Measurements from ENCODE around the gene PEMT.

Gene PEMT

DNA sequence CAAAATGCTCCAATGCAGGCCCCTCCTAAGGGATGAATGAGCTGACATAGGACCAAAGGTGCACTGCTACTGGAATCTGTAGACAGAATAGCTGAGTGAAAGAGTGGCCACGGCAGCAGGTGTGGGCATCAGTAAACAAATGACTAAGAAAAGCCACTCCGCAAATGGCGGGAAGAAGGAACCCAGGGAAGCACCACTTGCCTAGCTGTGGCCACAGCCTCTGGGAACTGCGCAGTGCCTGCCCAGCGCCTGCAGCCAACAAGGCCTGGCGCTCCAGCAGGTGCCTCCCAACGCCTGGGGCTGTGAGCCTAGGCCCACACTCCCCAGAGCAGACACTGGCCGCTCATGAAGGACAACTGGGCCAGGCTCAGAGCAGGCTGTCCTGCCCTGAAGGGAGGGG lies 11.8 kb downstream of the PEMT start (continued):
- no peak for TF ChIP-seq ZNF518A (tag by site-specific recombination; conservative IDR thresholded peaks at IDR 0.05; ENCODE audit: low read depth)
- TF ChIP-seq ZBTB1 (tag by site-specific recombination; IDR thresholded peaks at IDR 0.05), result no peak
- no peak for TF ChIP-seq HOXD13 (CRISPR knock-in tag; IDR thresholded peaks at IDR 0.05; ENCODE audit: borderline replicate concordance)

DNA sequence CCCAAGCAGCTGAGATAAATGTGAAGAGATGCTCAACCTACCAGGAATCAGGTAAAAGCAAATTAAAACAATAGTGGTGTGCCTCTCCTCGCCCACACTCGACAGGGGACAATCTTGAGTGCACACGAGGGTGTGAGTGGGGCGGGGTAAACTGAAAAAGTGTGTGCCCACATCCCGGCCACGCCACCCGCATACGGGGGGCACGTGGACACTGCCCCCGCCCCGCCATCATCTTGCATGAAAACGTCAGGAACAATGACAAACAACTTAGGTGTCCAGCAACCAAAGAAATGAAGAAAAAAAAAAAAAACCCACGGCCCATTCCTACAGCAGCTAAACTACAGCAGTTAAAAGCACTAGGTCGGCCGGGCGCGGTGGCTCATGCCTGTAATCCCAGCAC lies 14.1 kb downstream of the PEMT start:
- ChIA-PET CTCF (interaction anchor here (0.5 to 1.1 kb wide), 4 partner anchors 9 to 1368 kb away, joined by 3 to 4 read pairs (median 3); no protein-coding TSS in a partner anchor), POLR2A (interaction anchor here (0.6 to 1.2 kb wide), 2 partner anchors 8 to 14 kb away, joined by 4 to 13 read pairs; partner anchors contain the start of gene PEMT)
- no peaks in the 10 kb centered on the region for H3K9me3 ChIP-seq (ENCODE audit: control insufficient read depth, insufficient read depth, low read depth, low read length)
- no peak overlapping the region for H3K27ac ChIP-seq (ENCODE audit: extremely low read depth, low read depth, low read length)
- H3K36me3 ChIP-seq (ENCODE audit: control insufficient read depth in 2 of 2, insufficient read depth in 1 of 2, low read length in 2 of 2), result peaks cover 0 to 24% of the 10 kb centered on the region in 2 experiments; a peak in 2 of 3 replicates
- no peak overlapping the region for H3K4me3 ChIP-seq (ENCODE audit: low read depth, low read length)
- H3K4me1 ChIP-seq (ENCODE audit: control insufficient read depth, insufficient read depth, low read length), result 0 out of 2 replicates have a peak, but pooled peaks cover 3% of the 10 kb centered on the region
- TF ChIP-seq SALL2 (tag by site-specific recombination; IDR thresholded peaks at IDR 0.05; ENCODE audit: borderline replicate concordance) (no peak), ZSCAN30 (tag by site-specific recombination; IDR thresholded peaks at IDR 0.05) (no peak), GLIS1 (tag by site-specific recombination; IDR thresholded peaks at IDR 0.05) (no peak), ZFHX2 (tag by site-specific recombination; conservative IDR thresholded peaks at IDR 0.05) (peak; percentile 58), ZNF544 (tag by site-specific recombination; IDR thresholded peaks at IDR 0.05) (no peak), EGR2 (tag by site-specific recombination; IDR thresholded peaks at IDR 0.05; ENCODE audit: low read depth) (peak; percentile 80), ZNF558 (tag by site-specific recombination; IDR thresholded peaks at IDR 0.05) (no peak)

DNA sequence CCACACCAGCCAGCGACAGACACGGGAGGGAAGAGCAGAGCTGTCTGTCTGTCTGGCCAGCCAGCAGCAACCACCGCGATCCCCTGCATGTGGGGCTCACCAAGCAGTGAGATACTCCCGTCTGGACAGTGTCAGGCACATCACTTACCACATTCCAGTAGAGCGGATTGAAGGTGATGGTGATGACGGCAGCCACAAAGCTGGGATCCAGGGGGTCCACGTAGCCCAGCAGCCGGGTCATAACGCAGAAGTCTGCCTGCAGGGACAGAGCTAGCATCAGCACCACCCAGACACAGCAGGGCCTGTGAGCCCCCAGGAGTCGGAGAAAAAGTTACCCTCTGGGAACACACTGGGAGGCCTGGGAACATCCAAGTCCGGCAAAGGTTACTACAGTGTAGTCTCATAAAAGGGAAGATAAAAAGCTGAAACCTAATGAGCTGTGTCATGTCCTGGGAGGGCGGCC lies 14.7 kb downstream of the PEMT start:
- Histone ChIP-seq H3K4me1 (ENCODE audit: control insufficient read depth, insufficient read depth, low read length) (0 out of 2 replicates have a peak, but pooled peaks cover 3% of the 10 kb centered on the region), H3K27ac (ENCODE audit: extremely low read depth, low read depth, low read length) (no peak overlapping the region), H3K9me3 (ENCODE audit: control insufficient read depth, insufficient read depth, low read depth, low read length) (no peaks in the 10 kb centered on the region), H3K4me3 (ENCODE audit: low read depth, low read length) (no peak overlapping the region), H3K36me3 (ENCODE audit: control insufficient read depth in 2 of 2, insufficient read depth in 1 of 2, low read length in 2 of 2) (peaks cover 0 to 24% of the 10 kb centered on the region in 2 experiments; a peak in 2 of 3 replicates)
- TF ChIP-seq ZIC2 (tag by site-specific recombination; IDR thresholded peaks at IDR 0.05) (peak; percentile 97), YY2 (tag by site-specific recombination; IDR thresholded peaks at IDR 0.05) (no peak), GLIS1 (tag by site-specific recombination; IDR thresholded peaks at IDR 0.05) (peak; percentile 26; the same call in 1 of the 2 replicates), ZEB2 (tag by site-specific recombination; IDR thresholded peaks at IDR 0.05) (no peak)
- TF ChIP-seq, protein P1, sequence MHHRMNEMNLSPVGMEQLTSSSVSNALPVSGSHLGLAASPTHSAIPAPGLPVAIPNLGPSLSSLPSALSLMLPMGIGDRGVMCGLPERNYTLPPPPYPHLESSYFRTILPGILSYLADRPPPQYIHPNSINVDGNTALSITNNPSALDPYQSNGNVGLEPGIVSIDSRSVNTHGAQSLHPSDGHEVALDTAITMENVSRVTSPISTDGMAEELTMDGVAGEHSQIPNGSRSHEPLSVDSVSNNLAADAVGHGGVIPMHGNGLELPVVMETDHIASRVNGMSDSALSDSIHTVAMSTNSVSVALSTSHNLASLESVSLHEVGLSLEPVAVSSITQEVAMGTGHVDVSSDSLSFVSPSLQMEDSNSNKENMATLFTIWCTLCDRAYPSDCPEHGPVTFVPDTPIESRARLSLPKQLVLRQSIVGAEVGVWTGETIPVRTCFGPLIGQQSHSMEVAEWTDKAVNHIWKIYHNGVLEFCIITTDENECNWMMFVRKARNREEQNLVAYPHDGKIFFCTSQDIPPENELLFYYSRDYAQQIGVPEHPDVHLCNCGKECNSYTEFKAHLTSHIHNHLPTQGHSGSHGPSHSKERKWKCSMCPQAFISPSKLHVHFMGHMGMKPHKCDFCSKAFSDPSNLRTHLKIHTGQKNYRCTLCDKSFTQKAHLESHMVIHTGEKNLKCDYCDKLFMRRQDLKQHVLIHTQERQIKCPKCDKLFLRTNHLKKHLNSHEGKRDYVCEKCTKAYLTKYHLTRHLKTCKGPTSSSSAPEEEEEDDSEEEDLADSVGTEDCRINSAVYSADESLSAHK (tag by site-specific recombination; IDR thresholded peaks at IDR 0.05), result no peak
- ChIA-PET CTCF (interaction anchor here (0.5 to 1.1 kb wide), 5 partner anchors 9 to 1368 kb away, joined by 3 to 4 read pairs (median 3); no protein-coding TSS in a partner anchor), POLR2A (interaction anchor here (1.2 kb wide), 1 partner anchor 15 kb away, joined by 4 read pairs; the partner anchor contains the start of gene PEMT)

All from HEK293 (cell line).